H1 (cell line): ENCODE data around the gene NPY2R. TPM values are rescaled to one million over a fixed set of nuclear protein-coding genes. Genes with fewer than 3 reads are reported as not detected.

ENCODE experiments used
- polyA plus RNA-seq, 7 experiments: library from polyadenylated mRNA; depleted of rRNA in 3 of 7; stranded (reverse) in 5 of 7; unstranded in 2 of 7; fragments of >200 nt in 5 of 7; fragments of 200-250 nt in 2 of 7; gene quantifications; 1 replicate in 5 of 7; 2 replicates in 1 of 7; 4 replicates in 1 of 7; pipeline versions ENCODE4 v1.2.1 to v1.2.3, GENCODE V29; 2011 to 2013; ENCODE audit warnings: missing spikeins in 2 of 7, mixed read lengths in 2 of 7
- total RNA-seq: library from RNA; stranded (reverse); fragmentation: NEBNext Ultra II Directional; extraction: Animal tissue kit (Norgen Biotek cat#: 25700); gene quantifications from 2 replicates; pipeline ENCODE4 v1.2.1, GENCODE V29; 2021

The NPY2R gene
- total and polyA plus RNA-seq, 2 of the 8 experiments (the other 6 are each of a cell fraction or from before 2014, with no cell fraction given) = 0.09 to 0.41 TPM

Other genes with a start within 250 kb of the NPY2R start
- 18.6 and 18.9 TPM in 2 replicates for gene MAP9, start 168.3 kb downstream of the NPY2R start, total RNA-seq
- gene MAP9, start 168.3 kb downstream of the NPY2R start, polyA plus RNA-seq (2011; rRNA removed) = 2.1 and 2.4 TPM in 2 replicates